Mesodermal cell (in vitro differentiated cells): ENCODE results near the gene PCBP3.
"Not testable (repeated sequence)": the region's sequence is repeated elsewhere in the genome, so short reads cannot be mapped to it uniquely, and the experiment has no call there.

ENCODE experiments used
- H3K27ac ChIP-seq: 2 replicates; pipeline ENCODE4 v1.7.0; 2013; ENCODE audit warnings: mild to moderate bottlenecking, low read depth, low read length, moderate library complexity; ENCODE audit not compliant: severe bottlenecking
- H3K36me3 ChIP-seq: 2 replicates; pipeline ENCODE4 v1.7.1; 2013; ENCODE audit warnings: mild to moderate bottlenecking, low read length, moderate library complexity; ENCODE audit not compliant: control insufficient read depth, insufficient read depth
- H3K4me1 ChIP-seq: one replicate; pipeline ENCODE4 v1.7.1; 2013; ENCODE audit warnings: mild to moderate bottlenecking, low read length; ENCODE audit not compliant: insufficient read depth, control insufficient read depth, poor library complexity, severe bottlenecking
- H3K4me3 ChIP-seq: 2 replicates; pipeline ENCODE4 v1.7.0; 2013; ENCODE audit warnings: low read length, control low read depth, mild to moderate bottlenecking; ENCODE audit not compliant: insufficient read depth, poor library complexity, severe bottlenecking; ENCODE audit errors: extremely low read depth
- H3K9me3 ChIP-seq: 2 replicates; pipeline ENCODE4 v1.7.1; 2013; ENCODE audit warnings: mild to moderate bottlenecking, low read length, moderate library complexity; ENCODE audit not compliant: control insufficient read depth
- WGBS, 2 experiments: methylation state at CpG; one replicate each; pipeline ENCODE4 v1.1.5; 2013; ENCODE audit warnings: missing lambda C conversion rate in 2 of 2; ENCODE audit not compliant: insufficient coverage in 2 of 2; 5-methylcytosine and 5-hydroxymethylcytosine counted together

Gene PCBP3

DNA sequence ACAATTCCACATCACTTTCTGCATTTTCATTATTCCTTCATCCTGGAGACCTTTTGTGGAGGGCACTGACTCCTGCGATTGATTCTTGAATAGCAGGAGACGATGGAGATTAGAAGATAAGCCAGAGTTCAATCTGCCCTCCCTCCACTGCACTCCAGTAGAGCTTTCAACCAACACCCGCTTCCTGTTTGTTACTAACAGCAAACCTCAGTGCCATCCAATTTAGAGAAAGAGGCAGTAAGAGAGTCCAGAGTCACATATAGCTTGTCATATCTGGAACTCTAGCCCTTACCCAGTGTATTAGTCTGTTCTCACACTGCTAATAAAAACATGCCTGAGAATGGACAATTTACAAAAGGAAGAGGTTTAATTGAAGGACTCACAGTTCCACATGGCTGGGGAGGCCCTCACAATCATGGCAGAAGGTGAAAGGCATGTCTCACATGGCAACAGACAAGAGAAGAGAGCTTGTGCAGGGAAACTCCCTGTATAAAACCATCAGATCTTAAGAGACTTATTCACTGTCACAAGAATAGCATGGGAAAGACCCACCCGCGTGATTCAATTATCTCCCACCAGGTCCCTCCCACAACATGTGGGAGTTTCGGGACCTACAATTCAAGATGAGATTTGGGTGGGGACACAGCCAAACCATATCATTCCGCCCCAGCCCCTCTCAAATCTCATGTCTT lies 55.9 kb downstream of the PCBP3 start:
- no peak overlapping the region for H3K27ac ChIP-seq
- no peaks in the 10 kb centered on the region for H3K9me3 ChIP-seq
- no peaks in the 10 kb centered on the region for H3K4me1 ChIP-seq
- WGBS, 2 experiments = 84 to 97% methylated on average over 4 to 5 of the region's 7 CpGs
- H3K36me3 ChIP-seq = no peaks in the 10 kb centered on the region
- H3K4me3 ChIP-seq = no peak overlapping the region

DNA sequence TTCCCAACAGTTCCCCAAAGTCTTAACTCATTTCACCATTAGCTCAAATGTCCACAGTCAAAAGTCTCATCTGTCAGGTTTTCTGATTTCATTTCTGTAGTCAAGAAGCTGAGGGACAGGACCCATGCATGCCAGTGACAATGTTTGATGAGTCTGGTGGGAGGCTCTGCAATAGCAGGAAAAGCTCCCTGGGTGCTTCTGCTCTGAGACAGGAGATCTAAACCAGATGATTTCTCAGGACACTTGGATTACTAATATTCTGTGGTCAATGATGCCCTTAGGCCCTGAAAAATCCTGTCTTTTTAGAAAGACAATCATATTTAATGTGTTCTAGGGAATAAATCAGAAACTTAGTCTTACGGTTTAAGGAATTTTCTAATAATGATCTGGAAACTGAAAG lies 56.4 kb downstream of the PCBP3 start:
- Histone ChIP-seq H3K9me3 (no peaks in the 10 kb centered on the region), H3K4me3 (no peak overlapping the region), H3K27ac (no peak overlapping the region), H3K36me3 (no peaks in the 10 kb centered on the region), H3K4me1 (no peaks in the 10 kb centered on the region)
- WGBS, 2 experiments = 83% methylated on average over 1 of the region's 1 CpG; no CpG with 5 or more reads in 1 of the 2 experiments

DNA sequence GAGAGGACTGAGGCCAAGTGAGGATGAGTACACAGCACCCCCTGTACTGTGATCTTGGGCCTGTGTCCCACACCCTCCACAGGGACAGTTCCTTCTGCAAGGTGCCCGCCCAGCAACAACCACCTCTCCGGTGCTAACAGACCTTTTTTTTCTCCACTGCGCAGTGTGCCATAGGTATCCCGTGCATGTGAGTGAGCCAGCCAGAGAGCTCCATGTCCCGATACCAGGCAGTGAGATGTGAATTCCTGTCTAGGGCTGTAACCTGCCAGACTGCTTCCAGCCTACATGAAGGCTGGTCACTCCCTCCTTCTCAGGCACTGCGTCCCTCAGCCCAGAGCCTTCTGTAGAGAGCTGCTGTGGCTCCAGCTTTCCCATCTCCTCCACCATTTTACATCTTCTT lies 56.9 kb downstream of the PCBP3 start:
- H3K4me3 ChIP-seq = no peak overlapping the region
- no peaks in the 10 kb centered on the region for H3K4me1 ChIP-seq
- H3K9me3 ChIP-seq = no peaks in the 10 kb centered on the region
- H3K27ac ChIP-seq = no peak overlapping the region
- 88 to 94% methylated on average over 6 of the region's 6 CpGs for WGBS, 2 experiments
- H3K36me3 ChIP-seq = no peaks in the 10 kb centered on the region

DNA sequence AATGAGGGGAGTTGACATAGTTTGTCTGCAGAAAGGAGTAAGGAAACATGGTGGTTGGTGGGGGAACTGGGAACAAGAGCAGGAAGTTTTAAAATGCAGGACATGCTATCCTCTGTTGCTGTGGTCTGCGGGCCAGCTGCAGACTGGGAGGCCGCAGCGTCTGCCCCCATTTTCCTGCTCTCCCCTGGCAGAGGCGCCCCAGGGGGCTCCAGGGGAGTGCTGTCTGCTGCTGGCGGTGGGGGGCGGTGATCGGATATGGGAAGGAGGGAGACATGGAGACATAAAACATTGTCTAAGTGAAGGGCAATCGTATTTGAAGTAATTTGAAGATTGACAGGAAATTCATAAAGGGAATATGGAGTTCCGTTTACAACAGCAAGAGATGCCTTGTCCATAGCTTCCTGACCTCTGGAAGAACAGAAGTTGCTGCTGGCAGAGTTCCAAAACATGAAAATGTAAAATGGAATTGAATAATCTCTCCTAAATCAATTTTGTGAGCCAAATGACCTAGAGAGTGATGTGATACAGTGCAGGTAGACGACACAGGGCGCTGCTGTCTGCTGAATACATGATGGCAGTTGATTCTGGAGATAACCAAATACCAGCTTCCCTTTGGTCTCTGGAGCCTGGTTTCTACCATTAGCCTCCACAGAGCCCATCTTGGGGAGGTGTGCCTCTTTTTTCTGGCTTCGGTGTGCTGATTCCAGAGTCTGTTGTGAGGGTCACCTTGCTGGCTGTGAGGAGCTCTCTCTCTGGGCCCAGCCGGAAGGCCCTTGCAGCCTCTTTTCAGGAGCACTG lies 61.0 kb downstream of the PCBP3 start:
- WGBS, 2 experiments = 91 to 94% methylated on average over 8 to 9 of the region's 13 CpGs
- H3K4me3 ChIP-seq = no peak overlapping the region
- no peak overlapping the region for H3K27ac ChIP-seq
- H3K4me1 ChIP-seq = no peaks in the 10 kb centered on the region
- no peaks in the 10 kb centered on the region for H3K9me3 ChIP-seq
- no peaks in the 10 kb centered on the region for H3K36me3 ChIP-seq

DNA sequence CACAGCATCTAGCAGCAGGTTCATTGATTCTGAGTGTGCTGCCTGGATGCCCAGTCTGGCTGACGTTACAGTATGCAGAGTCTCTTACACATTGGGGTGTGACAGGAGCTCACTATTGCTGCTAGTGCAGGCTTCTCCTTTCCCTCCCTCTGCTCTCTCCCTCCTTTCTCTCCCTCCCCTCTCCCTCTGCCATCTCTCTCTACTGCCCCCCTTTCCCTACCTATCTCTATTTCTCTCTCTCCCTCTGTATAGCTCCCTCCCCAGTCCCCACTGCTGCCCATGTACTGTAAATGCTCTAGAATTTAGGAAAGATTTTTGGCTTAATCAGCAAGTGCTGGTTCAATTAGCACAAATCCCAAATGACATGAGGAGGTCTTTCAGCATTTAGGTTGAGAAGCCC lies 62.8 kb downstream of the PCBP3 start:
- WGBS, 2 experiments = 69 to 73% methylated on average over 1 of the region's 1 CpG
- Histone ChIP-seq H3K4me1 (no peaks in the 10 kb centered on the region), H3K27ac (no peak overlapping the region), H3K9me3 (no peaks in the 10 kb centered on the region), H3K4me3 (no peak overlapping the region), H3K36me3 (no peaks in the 10 kb centered on the region)

DNA sequence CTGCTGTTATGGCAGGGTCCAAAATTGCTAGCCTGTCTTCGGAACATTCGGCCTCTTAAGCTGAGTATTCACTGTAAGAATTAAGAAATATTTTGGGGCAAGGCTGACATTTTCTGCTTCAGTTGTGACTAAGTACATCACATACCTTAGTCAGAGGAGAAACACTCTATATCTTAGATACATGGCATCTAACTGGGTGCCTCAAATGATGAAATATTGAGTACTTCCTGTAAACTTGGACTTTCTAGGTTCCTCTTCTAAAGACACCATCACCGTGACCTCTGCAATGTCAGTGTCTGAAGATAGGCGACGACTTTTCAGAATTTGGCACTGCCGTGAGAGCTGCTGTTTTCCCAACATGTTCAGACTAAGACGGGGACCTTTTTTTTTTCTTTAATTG lies 65.6 kb downstream of the PCBP3 start:
- no peaks in the 10 kb centered on the region for H3K9me3 ChIP-seq
- H3K27ac ChIP-seq = no peak overlapping the region
- no peaks in the 10 kb centered on the region for H3K36me3 ChIP-seq
- no peaks in the 10 kb centered on the region for H3K4me1 ChIP-seq
- no peak overlapping the region for H3K4me3 ChIP-seq
- WGBS, 2 experiments = 100% methylated on average over 3 to 5 of the region's 7 CpGs

DNA sequence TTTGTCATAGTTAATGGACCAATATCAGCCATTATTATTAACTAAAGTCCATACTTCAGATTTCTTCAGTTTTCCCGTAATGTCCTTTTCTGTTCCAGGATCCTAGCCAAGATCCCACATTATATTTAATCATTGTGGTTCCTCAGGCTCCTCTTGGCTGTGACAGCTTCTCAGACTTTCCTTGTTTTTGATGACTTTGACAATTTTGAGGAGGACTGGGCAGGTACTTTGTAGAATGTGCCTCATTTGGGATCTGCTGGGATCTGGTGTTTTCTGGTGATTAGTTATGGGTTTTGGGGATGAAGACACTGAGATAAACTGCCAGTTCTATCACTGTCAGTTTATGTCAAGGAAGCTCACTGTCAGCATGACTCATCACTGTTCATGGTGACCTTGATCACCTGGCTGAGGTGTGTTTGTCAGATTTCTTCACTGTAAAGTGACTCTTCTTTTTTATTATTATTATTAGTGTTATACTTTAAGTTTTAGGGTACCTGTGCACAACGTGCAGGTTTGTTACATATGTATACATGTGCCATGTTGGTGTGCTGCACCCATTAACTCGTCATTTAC lies 66.3 kb downstream of the PCBP3 start:
- Histone ChIP-seq H3K4me1 (no peaks in the 10 kb centered on the region), H3K36me3 (no peaks in the 10 kb centered on the region), H3K9me3 (no peaks in the 10 kb centered on the region), H3K27ac (no peak overlapping the region), H3K4me3 (no peak overlapping the region)
- WGBS, 2 experiments = 100% methylated on average over 1 of the region's 3 CpGs

DNA sequence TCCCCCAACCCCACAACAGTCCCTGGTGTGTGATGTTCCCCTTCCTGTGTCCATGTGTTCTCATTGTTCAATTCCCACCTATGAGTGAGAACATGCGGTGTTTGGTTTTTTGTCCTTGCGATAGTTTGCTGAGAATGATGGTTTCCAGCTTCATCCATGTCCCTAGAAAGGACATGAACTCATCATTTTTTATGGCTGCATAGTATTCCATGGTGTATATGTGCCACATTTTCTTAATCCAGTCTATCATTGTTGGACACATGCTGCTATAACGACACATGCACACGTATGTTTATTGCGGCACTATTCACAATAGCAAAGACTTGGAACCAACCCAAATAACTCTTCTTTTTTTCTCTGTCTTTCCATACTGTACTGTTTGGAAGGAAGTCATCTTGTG lies 66.8 kb downstream of the PCBP3 start:
- not testable (repeated sequence) for H3K9me3 ChIP-seq, H3K4me3 ChIP-seq, H3K27ac ChIP-seq, H3K36me3 ChIP-seq, H3K4me1 ChIP-seq
- 96 to 100% methylated on average over 3 of the region's 5 CpGs for WGBS, 2 experiments

DNA sequence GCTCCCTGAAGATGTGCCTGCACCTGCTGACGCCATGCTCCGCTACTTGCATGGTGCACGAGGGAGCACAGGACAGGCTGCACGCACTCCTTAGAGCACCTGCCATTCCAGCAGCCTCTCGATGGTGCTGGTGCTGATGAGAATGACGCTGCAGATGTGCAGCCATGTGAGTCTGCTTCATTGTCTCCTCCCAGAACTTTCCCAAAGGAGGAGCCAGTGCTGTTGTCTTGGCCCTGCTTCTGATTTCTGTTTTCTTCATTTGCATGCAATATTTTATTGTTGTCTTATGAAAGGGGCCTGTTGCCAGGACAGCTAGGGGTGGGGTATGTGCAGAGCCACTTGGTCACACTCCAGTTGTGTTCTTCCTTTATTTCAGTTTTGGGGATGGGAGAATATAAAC lies 70.1 kb downstream of the PCBP3 start:
- H3K4me3 ChIP-seq = no peak overlapping the region
- H3K9me3 ChIP-seq = no peaks in the 10 kb centered on the region
- 86 to 93% methylated on average over 6 of the region's 6 CpGs for WGBS, 2 experiments
- H3K27ac ChIP-seq = no peak overlapping the region
- H3K4me1 ChIP-seq = no peaks in the 10 kb centered on the region
- H3K36me3 ChIP-seq = no peaks in the 10 kb centered on the region

DNA sequence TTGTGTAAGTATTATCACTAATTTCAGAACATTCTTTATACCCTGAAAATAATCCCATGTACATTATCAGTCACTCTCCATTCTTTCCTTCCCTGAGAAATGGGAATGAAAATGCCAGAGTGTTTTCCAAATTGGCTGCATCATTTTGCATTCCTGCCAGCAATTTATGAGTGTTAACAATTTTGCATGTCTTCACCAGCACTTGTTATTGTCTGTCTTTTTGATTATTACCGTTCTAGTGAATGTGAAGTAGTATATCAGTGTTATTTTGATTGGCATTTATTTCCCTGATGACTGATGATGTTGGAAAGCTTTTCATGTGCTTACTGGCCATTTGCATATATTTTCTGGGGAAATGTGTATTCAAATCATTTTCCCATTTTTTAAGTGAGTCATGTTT lies 71.9 kb downstream of the PCBP3 start:
- no peaks in the 10 kb centered on the region for H3K9me3 ChIP-seq
- WGBS, 2 experiments = 100% methylated on average over 1 of the region's 1 CpG; no CpG with 5 or more reads in 1 of the 2 experiments

DNA sequence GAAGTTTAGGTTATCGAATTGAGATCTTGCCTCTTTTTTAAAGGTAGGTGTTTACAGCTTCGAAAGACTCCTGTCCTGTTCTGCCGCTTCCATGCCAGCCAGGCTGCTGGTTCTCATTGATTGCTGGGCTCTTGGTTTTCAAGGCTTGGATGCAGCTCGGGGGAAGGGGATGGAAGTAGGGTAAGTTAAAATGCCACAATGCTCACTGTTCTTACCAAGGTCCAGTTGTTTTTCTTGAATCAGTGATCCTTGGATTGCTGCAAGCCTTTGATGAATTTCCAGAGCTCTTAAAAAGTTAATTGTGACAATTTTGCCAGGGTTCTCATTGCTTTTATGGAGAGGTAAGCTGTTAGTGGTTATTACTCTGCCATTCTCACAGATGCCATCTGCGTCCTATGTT lies 74.9 kb downstream of the PCBP3 start:
- Histone ChIP-seq H3K36me3 (no peaks in the 10 kb centered on the region), H3K9me3 (no peaks in the 10 kb centered on the region), H3K4me3 (no peak overlapping the region), H3K27ac (no peak overlapping the region), H3K4me1 (no peaks in the 10 kb centered on the region)
- 74 to 90% methylated on average over 3 of the region's 5 CpGs for WGBS, 2 experiments

More for the DNA sequence above, 71.9 kb downstream of the PCBP3 start:
- Histone ChIP-seq H3K27ac (no peak overlapping the region), H3K36me3 (no peaks in the 10 kb centered on the region), H3K4me3 (no peak overlapping the region), H3K4me1 (no peaks in the 10 kb centered on the region)
